ENCODE measurements around the gene FLACC1.

FLACC1 gene

DNA sequence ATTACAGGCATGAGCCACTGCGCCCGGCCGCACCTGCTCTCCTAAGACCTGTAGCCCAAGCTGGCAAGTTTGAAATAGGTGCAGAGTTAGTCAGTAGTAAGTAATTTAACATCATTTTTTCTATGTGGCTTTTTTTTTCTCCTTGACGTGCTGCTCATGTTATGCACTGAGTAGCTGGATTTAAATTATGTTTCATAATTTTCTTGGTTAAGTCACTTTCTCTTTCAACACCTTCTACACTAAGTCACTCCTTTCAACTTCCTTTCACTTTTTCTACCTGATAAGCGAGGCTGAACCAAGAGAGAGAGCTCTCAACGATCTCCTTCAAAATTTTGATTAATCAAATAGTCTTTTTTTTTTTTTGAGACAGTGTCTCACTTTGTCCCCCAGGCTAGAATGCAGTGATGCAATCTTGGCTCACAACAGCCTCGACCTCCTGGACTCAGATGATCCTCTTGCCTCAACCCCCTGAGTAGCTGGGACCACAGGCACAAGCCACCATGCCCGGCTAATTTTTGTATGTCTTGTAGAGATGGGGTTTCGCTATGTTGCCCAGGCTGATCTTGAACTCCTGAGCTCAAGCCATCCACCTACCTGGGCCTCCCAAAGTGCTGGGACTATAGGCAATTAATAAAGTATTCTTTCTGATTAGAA, 83.7 kb downstream of the FLACC1 start:
- DNase-seq = no peak

DNA sequence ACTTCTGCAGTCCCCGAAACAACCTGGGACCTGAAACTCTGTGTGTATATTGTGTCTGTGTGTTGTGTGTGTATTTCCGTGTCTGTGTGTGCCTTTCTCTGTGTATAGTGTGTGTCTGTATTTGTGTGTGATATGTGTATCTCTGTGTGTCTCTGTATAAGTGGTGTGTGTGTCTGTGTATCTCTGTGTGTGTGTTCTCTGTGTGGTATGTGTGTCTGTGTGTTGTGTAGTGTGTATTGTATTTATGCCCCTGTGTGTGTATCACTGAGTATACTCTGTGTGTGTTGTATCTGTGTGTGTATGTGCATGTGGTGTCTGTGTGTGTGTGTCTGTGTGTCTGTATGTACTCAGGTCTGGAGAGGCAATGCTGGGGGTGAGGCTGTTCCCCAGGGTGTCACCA, 85.2 kb downstream of the FLACC1 start:
- no peak for DNase-seq

- DNase-seq = no peak
These were observed 86.7 kb downstream of the FLACC1 start for GRCh38 chr2:201270293-201271001.

DNA sequence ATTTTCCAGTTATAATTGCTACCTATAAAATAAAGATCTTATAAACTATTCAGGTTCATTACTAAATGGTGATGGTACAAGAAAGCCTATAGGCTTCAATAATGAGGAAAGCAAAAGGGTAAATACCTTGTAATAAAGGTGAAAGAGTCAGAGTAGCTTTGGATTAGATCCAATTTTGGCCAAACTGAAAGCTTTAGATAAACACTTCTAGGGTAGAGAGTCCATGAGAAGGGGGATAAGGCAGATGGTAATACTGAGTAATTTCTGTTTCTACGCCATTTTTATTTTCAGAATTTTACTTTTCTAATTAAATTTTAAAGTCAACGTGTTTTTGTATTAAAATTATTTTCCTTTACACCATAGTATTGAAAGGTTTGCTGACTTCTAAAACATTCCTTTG, 87.4 kb downstream of the FLACC1 start:
- peak; percentile 14 for DNase-seq

GRCh38 chr2:201267278-201268030, 89.7 kb downstream of the FLACC1 start:
- no peak for DNase-seq

GRCh38 chr2:201266629-201267028, 90.5 kb downstream of the FLACC1 start:
- DNase-seq = no peak

GRCh38 chr2:201264472-201265173, 92.5 kb downstream of the FLACC1 start:
- DNase-seq = no peak

GRCh38 chr2:201263779-201264178, 93.4 kb downstream of the FLACC1 start:
- no peak for DNase-seq

DNA sequence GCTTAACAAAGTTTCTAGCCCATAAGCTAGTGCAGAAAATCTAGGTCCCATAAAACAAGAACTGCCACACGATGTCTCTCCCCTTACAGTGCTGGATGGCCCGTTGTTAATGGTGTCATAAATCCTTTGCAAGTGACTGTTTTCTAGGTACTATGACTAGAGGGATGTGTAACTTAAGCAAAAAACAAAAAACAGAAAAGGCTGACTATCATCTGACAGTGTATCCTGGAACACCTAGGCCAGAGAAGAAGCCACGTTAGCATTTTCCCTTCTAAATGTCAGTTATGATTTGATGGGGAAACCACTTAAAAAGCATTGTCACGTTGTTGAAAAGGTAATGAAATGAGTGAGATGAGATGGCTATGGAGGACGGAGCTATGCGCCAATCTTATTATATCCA, 94.4 kb downstream of the FLACC1 start:
- no peak for DNase-seq

DNA sequence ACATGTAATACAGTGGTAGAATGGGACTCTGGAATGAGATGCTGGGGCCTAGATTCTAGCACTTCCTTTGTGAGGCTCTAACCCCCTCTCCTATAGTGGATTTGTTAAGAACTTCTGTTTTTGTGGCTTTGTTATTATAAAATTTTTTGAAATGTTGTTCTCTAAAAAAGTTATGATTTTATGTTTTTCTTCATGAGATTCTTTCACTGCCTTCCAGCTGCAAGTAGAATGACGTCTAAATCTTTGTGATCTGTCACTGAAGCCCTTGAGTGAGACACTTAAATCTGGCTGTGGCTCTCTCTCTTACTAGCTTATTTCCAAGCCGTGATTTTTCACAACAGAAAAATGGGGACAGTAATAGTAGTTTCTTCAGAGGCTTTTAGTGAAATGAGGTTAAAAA, 95.2 kb downstream of the FLACC1 start:
- no peak for DNase-seq

GRCh38 chr2:201261471-201261870, 95.7 kb downstream of the FLACC1 start:
- no peak for DNase-seq

GRCh38 chr2:201260302-201260800, 96.8 kb downstream of the FLACC1 start, which contains the start of gene CASP8:
Gene CASP8, plus strand, starts transcription at chr2:201260536. Its CDS starts 5,951 bp downstream, at chr2:201266487.
- DNase-seq = no peak

- DNase-seq = no peak
These were observed 98.2 kb downstream of the FLACC1 start for GRCh38 chr2:201258666-201259615.

DNA sequence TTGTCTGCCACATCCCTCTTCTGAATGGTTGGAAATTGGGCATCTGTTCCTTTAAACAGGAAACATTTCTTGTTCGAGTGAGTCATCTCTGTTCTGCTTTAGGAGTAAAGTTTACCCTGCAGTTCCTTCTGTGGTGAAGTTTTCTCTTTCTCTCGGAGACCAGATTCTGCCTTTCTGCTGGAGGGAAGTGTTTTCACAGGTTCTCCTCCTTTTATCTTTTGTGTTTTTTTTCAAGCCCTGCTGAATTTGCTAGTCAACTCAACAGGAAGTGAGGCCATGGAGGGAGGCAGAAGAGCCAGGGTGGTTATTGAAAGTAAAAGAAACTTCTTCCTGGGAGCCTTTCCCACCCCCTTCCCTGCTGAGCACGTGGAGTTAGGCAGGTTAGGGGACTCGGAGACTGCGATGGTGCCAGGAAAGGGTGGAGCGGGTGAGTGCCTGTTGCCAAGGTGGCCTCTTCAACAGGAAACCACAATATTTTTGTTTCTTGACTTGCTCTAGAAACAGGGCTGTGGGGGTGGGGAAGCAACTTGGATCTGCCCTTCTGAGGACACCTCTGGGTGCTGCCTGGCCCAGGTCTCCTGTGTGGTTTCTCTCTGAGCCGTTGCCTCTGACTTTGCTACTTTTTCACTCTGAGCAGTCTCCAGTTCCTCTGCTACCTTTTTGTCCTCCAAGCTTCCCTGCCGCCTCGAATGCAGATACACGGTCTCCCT, 99.0 kb downstream of the FLACC1 start:
- no peak for DNase-seq

GRCh38 chr2:201257381-201257955, 99.7 kb downstream of the FLACC1 start:
- no peak for DNase-seq

- DNase-seq = no peak
These were observed 101.1 kb downstream of the FLACC1 start for GRCh38 chr2:201256082-201256481.

GRCh38 chr2:201255408-201256033, 101.6 kb downstream of the FLACC1 start:
- DNase-seq = no peak

- no peak for DNase-seq
These were observed 102.9 kb downstream of the FLACC1 start for GRCh38 chr2:201254081-201254730.

DNA sequence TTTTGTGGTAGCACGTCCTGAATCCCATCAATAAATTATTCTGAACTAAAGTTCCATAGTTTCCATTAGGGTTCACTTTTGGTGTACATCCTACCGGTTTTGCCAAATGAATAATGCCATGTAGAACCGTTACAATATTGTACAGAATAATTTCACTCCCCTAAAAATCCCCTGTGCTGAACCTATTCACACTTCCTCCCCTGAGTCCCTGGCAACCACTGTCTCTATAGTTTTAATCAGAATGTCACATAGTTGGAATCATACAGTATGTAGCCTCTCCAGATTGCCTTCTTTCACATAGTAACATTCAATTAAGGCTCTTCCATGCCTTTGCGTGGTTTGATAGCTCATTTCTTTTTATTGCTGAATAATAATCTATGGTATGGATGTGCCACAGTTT, 106.4 kb downstream of the FLACC1 start:
- no peak for DNase-seq

DNA sequence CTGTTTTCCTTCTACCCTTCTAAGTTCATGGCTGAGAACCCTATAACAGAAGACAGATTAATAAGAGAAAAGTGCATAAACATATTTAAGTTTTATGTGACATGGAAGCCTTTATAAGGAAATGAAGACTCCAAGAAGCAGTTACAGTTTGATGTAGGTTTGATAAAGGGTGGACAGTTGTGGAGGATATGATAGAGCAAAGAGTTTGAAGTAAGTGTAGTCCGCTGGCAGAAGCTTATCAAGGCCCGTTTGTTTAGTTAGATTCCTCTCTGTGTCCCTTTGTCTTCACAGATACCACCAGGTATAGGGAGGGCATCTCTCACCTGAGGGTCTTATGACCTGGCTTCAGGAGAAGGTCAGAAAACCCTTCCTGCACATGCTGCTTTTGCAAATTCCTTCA, 107.3 kb downstream of the FLACC1 start:
- DNase-seq = no peak
